GM10266 (cell line): ENCODE data around the gene CST4.
"Not testable (repeated sequence)": the region's sequence is repeated elsewhere in the genome, so short reads cannot be mapped to it uniquely, and the experiment has no call there.

Experiments
- DNase-seq: peaks from one replicate; pipeline ENCODE4 v3.0.0; 2012; ENCODE audit errors: extremely low spot score
- CTCF ChIP-seq: IDR thresholded peaks from 2 replicates; pipeline ENCODE4 v1.5.1; 2012; ENCODE audit warnings: mild to moderate bottlenecking, low read depth; ENCODE audit not compliant: control insufficient read depth, insufficient read depth; ENCODE audit errors: missing control alignments

The CST4 gene

GRCh38 chr20:23662276-23662870 lies 26.5 kb downstream of the CST4 start:
- DNase-seq, result no peak

GRCh38 chr20:23661002-23661429 lies 27.8 kb downstream of the CST4 start:
- DNase-seq, result no peak
- no peak for TF ChIP-seq CTCF

More at GRCh38 chr20:23662276-23662870, 26.5 kb downstream of the CST4 start:
- no peak for TF ChIP-seq CTCF

- DNase-seq, result no peak
- no peak for TF ChIP-seq CTCF
These were observed 28.6 kb downstream of the CST4 start for GRCh38 chr20:23659989-23660837.

- not testable (repeated sequence) for DNase-seq
These were observed 29.2 kb downstream of the CST4 start for GRCh38 chr20:23659610-23659988.

- TF ChIP-seq CTCF, result no peak
- DNase-seq, result no peak
These were observed 29.7 kb downstream of the CST4 start for GRCh38 chr20:23658989-23659609.

GRCh38 chr20:23658336-23658735 lies 30.5 kb downstream of the CST4 start:
- DNase-seq, result no peak
- no peak for TF ChIP-seq CTCF

- no peak for DNase-seq
- TF ChIP-seq CTCF, result no peak
These were observed 31.6 kb downstream of the CST4 start for GRCh38 chr20:23657202-23657601.
